ENCODE measurements around the gene UEVLD. TPM values are rescaled to one million over a fixed set of nuclear protein-coding genes. Genes with fewer than 3 reads are reported as not detected.

The UEVLD gene
- total and polyA plus RNA-seq, 2 experiments from 2014 or later = 20.9 to 42.0 TPM

DNA sequence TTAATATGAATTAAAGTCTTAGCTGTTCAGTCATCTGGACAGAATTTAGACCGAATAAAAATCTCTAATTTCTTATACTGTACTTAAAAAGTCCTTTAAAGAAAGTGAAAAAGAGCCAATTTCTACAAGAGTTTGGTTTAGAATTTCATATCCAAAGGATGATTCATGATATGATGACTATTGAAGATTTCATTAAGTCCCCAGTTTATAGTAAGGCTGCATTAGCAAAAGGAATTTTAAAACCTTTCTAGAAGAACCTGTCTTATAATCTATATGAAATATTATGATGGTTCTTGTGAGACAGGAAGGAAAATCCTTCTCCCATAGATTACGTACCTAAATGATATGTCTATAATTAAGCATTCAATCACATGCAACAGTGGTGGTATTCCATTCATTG, 96.6 kb downstream of the UEVLD start:
- Histone ChIP-seq H3K4me1 (ENCODE audit: insufficient read depth) (peaks cover 7% of the 10 kb centered on the region; the same call in 1 of the 2 replicates), H3K36me3 (ENCODE audit: low read depth) (peaks cover 37% of the 10 kb centered on the region), H3K9ac (no peak overlapping the region), H3K9me2 (ENCODE audit: insufficient read depth) (no peaks in the 10 kb centered on the region), H3F3A (ENCODE audit: insufficient read depth) (peaks cover 30% of the 10 kb centered on the region; the same call in 1 of the 2 replicates), H3K4me3 (no peak overlapping the region), H3K27me3 (replicated peaks; ENCODE audit: insufficient read depth) (no peaks in the 10 kb centered on the region), H3K27ac (no peak overlapping the region), H4K20me1 (ENCODE audit: insufficient read depth) (no peaks in the 10 kb centered on the region), H3K79me2 (ENCODE audit: insufficient read depth) (peaks cover 13% of the 10 kb centered on the region; the same call in 1 of the 2 replicates), H3K9me3 (ENCODE audit: low read depth) (no peaks in the 10 kb centered on the region), H2AFZ (no peak overlapping the region), H3K4me2 (ENCODE audit: unreplicated experiment) (no peak overlapping the region)
- 94 to 100% methylated on average over 2 of the region's 2 CpGs for WGBS, 2 experiments (ENCODE audit: low coverage in 1 of 2, low lambda C conversion rate in 2 of 2, missing lambda C conversion rate in 2 of 2)
- in situ Hi-C loops (cut with MboI) = no loop called here
- peak; percentile 41 for DNase-seq
- no peak for TF ChIP-seq EZH2 (IDR thresholded peaks at IDR 0.05; ENCODE audit: insufficient read depth, poor library complexity, severe bottlenecking)
- no peak for TF ChIP-seq EZH2phosphoT487 (IDR thresholded peaks at IDR 0.05; ENCODE audit: insufficient read depth, low read depth)

DNA sequence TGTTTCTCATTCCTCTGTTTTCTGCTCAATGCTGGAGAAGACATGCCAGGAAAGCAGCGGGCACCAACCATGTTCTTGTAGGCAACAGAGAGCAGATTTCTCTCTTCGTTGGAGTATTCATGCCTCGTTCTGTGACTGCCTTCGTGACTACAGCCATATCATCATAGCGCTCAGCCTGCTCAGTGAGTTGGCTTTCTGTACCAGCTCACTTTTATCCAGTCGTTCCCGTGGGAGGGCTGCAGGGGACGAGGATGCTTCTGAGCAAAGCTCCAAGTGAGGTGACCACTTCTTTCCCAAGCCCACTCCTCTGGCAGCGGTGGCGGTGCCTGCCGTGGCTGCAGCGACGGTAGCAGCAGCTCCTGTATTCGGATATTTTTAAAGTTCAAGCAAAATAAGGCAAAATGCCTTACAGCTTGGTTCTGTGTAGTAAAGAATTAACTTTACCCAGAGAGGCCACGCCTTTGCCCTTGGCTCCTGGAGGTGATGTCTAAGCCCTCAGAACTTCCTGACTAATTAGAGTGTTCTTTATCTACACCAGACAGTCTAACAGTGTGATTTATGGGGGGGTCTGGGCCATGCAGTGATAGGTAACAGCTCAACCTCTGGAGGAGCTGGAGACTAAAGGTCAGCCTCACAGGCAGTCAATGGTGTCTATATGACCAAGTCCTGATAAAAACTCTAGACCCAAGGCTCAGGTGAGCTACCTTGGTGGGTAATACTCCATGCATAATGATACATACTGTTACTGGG, 97.6 kb downstream of the UEVLD start:
- H3K4me2 ChIP-seq (ENCODE audit: unreplicated experiment) = no peak overlapping the region

DNA sequence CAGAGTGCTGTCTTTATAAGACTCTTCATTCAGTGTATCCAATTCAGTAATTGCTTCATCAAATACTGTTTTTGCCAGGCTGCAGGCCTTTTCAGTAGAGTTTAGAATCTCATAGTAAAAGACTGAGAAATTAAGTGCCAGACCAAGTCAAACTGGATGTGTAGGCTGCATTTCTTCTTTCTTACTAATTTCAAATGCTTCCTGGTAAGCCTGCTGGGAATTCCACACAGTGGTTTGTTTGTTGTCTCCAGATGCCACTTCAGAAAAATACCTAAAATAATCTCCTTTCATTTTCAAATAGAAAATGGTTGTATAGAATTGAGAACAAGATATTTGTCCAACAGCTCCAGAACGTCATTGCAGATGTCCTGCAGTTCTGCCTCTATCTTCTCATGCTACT, 98.2 kb downstream of the UEVLD start:
- Histone ChIP-seq H3K27ac (peak overlapping the region; percentile 2; the same call in 1 of the 2 replicates), H3K4me2 (ENCODE audit: unreplicated experiment) (peak overlapping the region; percentile 11), H3K4me3 (no peak overlapping the region), H3K9me3 (ENCODE audit: low read depth) (no peaks in the 10 kb centered on the region), H3K4me1 (ENCODE audit: insufficient read depth) (peaks cover 7% of the 10 kb centered on the region; the same call in 1 of the 2 replicates), H3K9ac (no peak overlapping the region), H3K79me2 (ENCODE audit: insufficient read depth) (peaks cover 13% of the 10 kb centered on the region; the same call in 1 of the 2 replicates), H3K27me3 (replicated peaks; ENCODE audit: insufficient read depth) (no peaks in the 10 kb centered on the region), H3K36me3 (ENCODE audit: low read depth) (peaks cover 37% of the 10 kb centered on the region), H3K9me2 (ENCODE audit: insufficient read depth) (no peaks in the 10 kb centered on the region), H2AFZ (no peak overlapping the region), H3F3A (ENCODE audit: insufficient read depth) (peaks cover 30% of the 10 kb centered on the region; the same call in 1 of the 2 replicates), H4K20me1 (ENCODE audit: insufficient read depth) (0 out of 2 replicates have a peak, but pooled peaks cover 4% of the 10 kb centered on the region)
- peak; percentile 27 for DNase-seq
- 89 to 100% methylated on average over 1 of the region's 1 CpG for WGBS, 2 experiments (ENCODE audit: low coverage in 1 of 2, low lambda C conversion rate in 2 of 2, missing lambda C conversion rate in 2 of 2)
- in situ Hi-C loops (cut with MboI) = no loop called here
- TF ChIP-seq EZH2 (IDR thresholded peaks at IDR 0.05; ENCODE audit: insufficient read depth, poor library complexity, severe bottlenecking) = no peak

More for the DNA sequence above, 97.6 kb downstream of the UEVLD start:
- H3K27ac ChIP-seq = peak overlapping the region; percentile 2; the same call in 1 of the 2 replicates
- in situ Hi-C loops (cut with MboI) = no loop called here
- H3K9ac ChIP-seq = no peak overlapping the region
- H3K79me2 ChIP-seq (ENCODE audit: insufficient read depth) = peaks cover 13% of the 10 kb centered on the region; the same call in 1 of the 2 replicates
- H3K9me2 ChIP-seq (ENCODE audit: insufficient read depth) = no peaks in the 10 kb centered on the region
- H3K4me3 ChIP-seq = no peak overlapping the region
- peaks cover 7% of the 10 kb centered on the region; the same call in 1 of the 2 replicates for H3K4me1 ChIP-seq (ENCODE audit: insufficient read depth)
- no peaks in the 10 kb centered on the region for H3K27me3 ChIP-seq (replicated peaks; ENCODE audit: insufficient read depth)
- no peaks in the 10 kb centered on the region for H3K9me3 ChIP-seq (ENCODE audit: low read depth)
- 0 out of 2 replicates have a peak, but pooled peaks cover 3% of the 10 kb centered on the region for H4K20me1 ChIP-seq (ENCODE audit: insufficient read depth)
- peaks cover 30% of the 10 kb centered on the region; the same call in 1 of the 2 replicates for H3F3A ChIP-seq (ENCODE audit: insufficient read depth)
- 93 to 94% methylated on average over 15 of the region's 15 CpGs for WGBS, 2 experiments (ENCODE audit: low coverage in 1 of 2, low lambda C conversion rate in 2 of 2, missing lambda C conversion rate in 2 of 2)
- no peak for DNase-seq
- H2AFZ ChIP-seq = no peak overlapping the region
- peaks cover 37% of the 10 kb centered on the region for H3K36me3 ChIP-seq (ENCODE audit: low read depth)
- no peak for TF ChIP-seq EZH2phosphoT487 (IDR thresholded peaks at IDR 0.05; ENCODE audit: insufficient read depth, low read depth)
- no peak for TF ChIP-seq EZH2 (IDR thresholded peaks at IDR 0.05; ENCODE audit: insufficient read depth, poor library complexity, severe bottlenecking)

DNA sequence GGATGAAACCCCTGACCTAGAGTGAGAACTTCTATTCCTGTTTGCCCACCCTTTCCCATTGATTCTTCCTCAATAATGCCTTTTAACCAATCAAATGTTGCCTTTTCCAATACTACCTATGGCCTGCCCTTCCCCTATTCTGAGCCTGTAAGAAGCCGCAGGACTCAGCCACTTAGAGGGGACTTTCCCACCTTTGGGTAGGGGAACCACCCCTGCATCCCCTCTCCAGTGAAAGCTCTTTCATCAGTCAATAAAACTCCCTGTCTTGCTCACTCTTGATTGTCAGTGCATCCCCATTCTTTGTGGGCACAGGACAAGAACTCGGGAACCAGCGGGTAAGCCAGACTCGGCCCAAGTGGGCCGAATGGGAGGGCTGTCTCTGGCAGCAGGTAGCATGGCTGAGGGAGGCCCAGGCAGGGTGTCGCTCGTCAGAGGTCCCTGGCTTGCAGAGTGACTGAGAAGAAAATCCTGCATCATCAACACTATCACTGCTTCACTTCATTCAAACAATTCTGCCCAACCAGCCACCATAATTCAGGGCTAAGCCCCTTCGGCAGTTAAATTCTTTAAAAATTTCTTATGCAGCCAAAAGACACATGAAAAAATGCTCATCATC, 102.5 kb downstream of the UEVLD start:
- no peak overlapping the region for H3K9ac ChIP-seq
- no peak for TF ChIP-seq EZH2phosphoT487 (IDR thresholded peaks at IDR 0.05; ENCODE audit: insufficient read depth, low read depth)
- no peak for TF ChIP-seq EZH2 (IDR thresholded peaks at IDR 0.05; ENCODE audit: insufficient read depth, poor library complexity, severe bottlenecking)
- no peak overlapping the region for H3K4me3 ChIP-seq
- peaks cover 41% of the 10 kb centered on the region for H3K36me3 ChIP-seq (ENCODE audit: low read depth)
- H3K9me3 ChIP-seq (ENCODE audit: low read depth) = no peaks in the 10 kb centered on the region
- H4K20me1 ChIP-seq (ENCODE audit: insufficient read depth) = 0 out of 2 replicates have a peak, but pooled peaks cover 4% of the 10 kb centered on the region
- H3F3A ChIP-seq (ENCODE audit: insufficient read depth) = peaks cover 15% of the 10 kb centered on the region; the same call in 1 of the 2 replicates
- no peak overlapping the region for H3K4me2 ChIP-seq (ENCODE audit: unreplicated experiment)
- H3K27me3 ChIP-seq (replicated peaks; ENCODE audit: insufficient read depth) = no peaks in the 10 kb centered on the region
- no peaks in the 10 kb centered on the region for H3K79me2 ChIP-seq (ENCODE audit: insufficient read depth)
- in situ Hi-C loops (cut with MboI) = no loop called here
- peaks cover 7% of the 10 kb centered on the region; the same call in 1 of the 2 replicates for H3K4me1 ChIP-seq (ENCODE audit: insufficient read depth)
- no peak overlapping the region for H3K27ac ChIP-seq
- 97 to 98% methylated on average over 8 of the region's 8 CpGs for WGBS, 2 experiments (ENCODE audit: low coverage in 1 of 2, low lambda C conversion rate in 2 of 2, missing lambda C conversion rate in 2 of 2)
- no peaks in the 10 kb centered on the region for H3K9me2 ChIP-seq (ENCODE audit: insufficient read depth)
- no peak overlapping the region for H2AFZ ChIP-seq
- DNase-seq = no peak

Other genes with a start within 250 kb of the UEVLD start
- 2,432 and 2,912 TPM in 2 replicates for gene LDHA, start 194.2 kb downstream of the UEVLD start, total RNA-seq (2014; rRNA removed; shearing (Covaris generic))
- 5,221 and 5,406 TPM in 2 replicates for gene LDHA, start 194.2 kb downstream of the UEVLD start, polyA plus RNA-seq (2016; fragmentation: Nextera tagmentation; extraction: Ambion mirVana)
- not detected in 2 replicates for gene LDHC, start 176.4 kb downstream of the UEVLD start, total RNA-seq (2014; rRNA removed; shearing (Covaris generic))
- gene LDHC, start 176.4 kb downstream of the UEVLD start, polyA plus RNA-seq (2016; fragmentation: Nextera tagmentation; extraction: Ambion mirVana) = 0.23 TPM in 1 of 2 replicates, not detected in the other
- not detected in 2 replicates for gene LDHAL6A, start 132.9 kb downstream of the UEVLD start, total RNA-seq (2014; rRNA removed; shearing (Covaris generic))
- 0.09 TPM in 1 of 2 replicates, not detected in the other for gene LDHAL6A, start 132.9 kb downstream of the UEVLD start, polyA plus RNA-seq (2016; fragmentation: Nextera tagmentation; extraction: Ambion mirVana)
- gene TSG101, start 61.8 kb downstream of the UEVLD start, total RNA-seq (2014; rRNA removed; shearing (Covaris generic)) = 125 and 136 TPM in 2 replicates
- gene TSG101, start 61.8 kb downstream of the UEVLD start, polyA plus RNA-seq (2016; fragmentation: Nextera tagmentation; extraction: Ambion mirVana) = 131 and 138 TPM in 2 replicates
- not detected in 2 replicates for gene MISFA, start 11.1 kb upstream of the UEVLD start, total RNA-seq (2014; rRNA removed; shearing (Covaris generic))
- 1.8 and 2.1 TPM in 2 replicates for gene MISFA, start 11.1 kb upstream of the UEVLD start, polyA plus RNA-seq (2016; fragmentation: Nextera tagmentation; extraction: Ambion mirVana)
- 15.4 and 18.7 TPM in 2 replicates for gene SPTY2D1, start 45.6 kb upstream of the UEVLD start, total RNA-seq (2014; rRNA removed; shearing (Covaris generic))
- gene SPTY2D1, start 45.6 kb upstream of the UEVLD start, polyA plus RNA-seq (2016; fragmentation: Nextera tagmentation; extraction: Ambion mirVana) = 12.3 TPM in 2 replicates
- gene TMEM86A, start 110.0 kb upstream of the UEVLD start, total RNA-seq (2014; rRNA removed; shearing (Covaris generic)) = under 0.01 and 0.32 TPM in 2 replicates
- gene TMEM86A, start 110.0 kb upstream of the UEVLD start, polyA plus RNA-seq (2016; fragmentation: Nextera tagmentation; extraction: Ambion mirVana) = 0.38 and 1.0 TPM in 2 replicates
- gene IGSF22, start 137.5 kb upstream of the UEVLD start, total RNA-seq (2014; rRNA removed; shearing (Covaris generic)) = not detected in 2 replicates
- gene IGSF22, start 137.5 kb upstream of the UEVLD start, polyA plus RNA-seq (2016; fragmentation: Nextera tagmentation; extraction: Ambion mirVana) = not detected in 2 replicates
- not detected in 2 replicates for gene PTPN5, start 203.1 kb upstream of the UEVLD start, total RNA-seq (2014; rRNA removed; shearing (Covaris generic))
- gene PTPN5, start 203.1 kb upstream of the UEVLD start, polyA plus RNA-seq (2016; fragmentation: Nextera tagmentation; extraction: Ambion mirVana) = not detected in 2 replicates